ENCODE results near the gene ATCAY.

DNA sequence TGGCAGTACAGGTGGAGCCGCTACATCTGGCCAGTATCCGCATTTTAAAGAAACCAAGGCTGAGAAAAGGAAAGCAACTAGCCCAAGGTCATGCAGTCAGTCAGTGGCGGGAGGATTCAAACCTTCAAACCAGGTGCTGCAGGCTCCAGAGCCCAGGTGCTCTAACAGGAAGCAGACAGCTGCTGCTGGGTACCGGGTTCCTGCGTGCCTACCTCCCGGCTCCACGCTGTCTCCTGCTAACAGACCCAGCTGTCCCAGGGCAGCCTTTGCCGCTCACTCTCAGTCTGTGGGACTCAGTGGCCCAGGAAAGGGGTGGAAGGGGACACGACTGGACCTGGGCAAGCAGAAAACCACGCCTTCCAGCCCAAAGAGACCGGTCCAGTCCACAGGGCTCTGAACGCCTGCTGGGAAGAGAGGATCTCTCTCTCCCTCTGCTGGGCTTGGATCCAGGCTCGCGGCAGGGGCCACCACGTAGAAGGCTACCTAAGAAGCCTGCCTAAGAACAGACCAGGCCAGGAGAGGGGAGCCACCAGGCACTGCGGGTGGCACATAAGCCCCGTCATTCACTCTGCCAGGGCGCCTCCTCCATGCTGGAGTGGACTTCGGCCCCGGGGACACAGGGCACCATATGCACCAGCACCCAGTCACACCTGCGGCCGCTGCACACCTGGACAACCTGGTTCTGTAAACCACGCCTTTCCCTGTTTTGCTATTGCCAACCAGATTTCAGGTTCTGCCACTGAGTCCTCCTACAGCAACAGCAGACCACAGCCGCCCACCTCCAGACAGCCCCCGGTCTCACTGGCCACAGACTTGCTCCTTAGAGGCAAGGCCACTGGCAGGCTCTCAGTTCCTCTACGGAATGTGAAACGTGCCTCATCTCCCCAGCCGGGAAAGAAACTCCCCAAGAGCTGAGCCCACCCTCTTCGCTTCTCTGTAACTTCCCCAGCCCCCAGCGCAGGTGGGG, 85.8 kb downstream of the ATCAY start:
- TF ChIP-seq, protein P1, sequence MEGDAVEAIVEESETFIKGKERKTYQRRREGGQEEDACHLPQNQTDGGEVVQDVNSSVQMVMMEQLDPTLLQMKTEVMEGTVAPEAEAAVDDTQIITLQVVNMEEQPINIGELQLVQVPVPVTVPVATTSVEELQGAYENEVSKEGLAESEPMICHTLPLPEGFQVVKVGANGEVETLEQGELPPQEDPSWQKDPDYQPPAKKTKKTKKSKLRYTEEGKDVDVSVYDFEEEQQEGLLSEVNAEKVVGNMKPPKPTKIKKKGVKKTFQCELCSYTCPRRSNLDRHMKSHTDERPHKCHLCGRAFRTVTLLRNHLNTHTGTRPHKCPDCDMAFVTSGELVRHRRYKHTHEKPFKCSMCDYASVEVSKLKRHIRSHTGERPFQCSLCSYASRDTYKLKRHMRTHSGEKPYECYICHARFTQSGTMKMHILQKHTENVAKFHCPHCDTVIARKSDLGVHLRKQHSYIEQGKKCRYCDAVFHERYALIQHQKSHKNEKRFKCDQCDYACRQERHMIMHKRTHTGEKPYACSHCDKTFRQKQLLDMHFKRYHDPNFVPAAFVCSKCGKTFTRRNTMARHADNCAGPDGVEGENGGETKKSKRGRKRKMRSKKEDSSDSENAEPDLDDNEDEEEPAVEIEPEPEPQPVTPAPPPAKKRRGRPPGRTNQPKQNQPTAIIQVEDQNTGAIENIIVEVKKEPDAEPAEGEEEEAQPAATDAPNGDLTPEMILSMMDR (IDR thresholded peaks at IDR 0.05; ENCODE audit: low read depth, low read length, poor library complexity, severe bottlenecking) = no peak
- no peak for TF ChIP-seq EZH2phosphoT487 (IDR thresholded peaks at IDR 0.05; ENCODE audit: borderline replicate concordance, low read length)

Measured in DOHH2 (cell line).